Astrocyte of the spinal cord (primary cell): ENCODE measurements around the gene ERC1.

Source experiments
- DNase-seq: peaks from one replicate; pipeline ENCODE4 v3.0.0; 2011; ENCODE audit warnings: low read depth, low spot score
- H3K4me3 ChIP-seq: 2 replicates; pipeline ENCODE4 v1.5.1; 2011; ENCODE audit warnings: low read depth, mild to moderate bottlenecking, low read length, moderate library complexity
- CTCF ChIP-seq: IDR thresholded peaks from 2 replicates; pipeline ENCODE4 v1.5.1; 2012; ENCODE audit warnings: low read depth, mild to moderate bottlenecking, low read length, inconsistent platforms
- in situ Hi-C: cut with HindIII; loops from 2 replicates; pipeline ENCODE4 v1.10.0; 2017; ENCODE audit warnings: low sequenced_read_pairs

The ERC1 gene

GRCh38 chr12:990661-991349, at the start of gene ERC1:
TSS of gene ERC1 (plus strand) at chr12:991223. CDS start at chr12:1027904, 36,681 bp downstream.
- in situ Hi-C loops, result no loop called here
- peak within 1 kb of the TSS; percentile 75 for H3K4me3 ChIP-seq
- no peak for TF ChIP-seq CTCF
- DNase-seq, result peak; percentile 89

- TF ChIP-seq CTCF, result no peak
- in situ Hi-C loops, result no loop called here
- no peak for DNase-seq
- no peak overlapping the region for H3K4me3 ChIP-seq
Observed at GRCh38 chr12:943051-943450, 48.0 kb upstream of the ERC1 start.

GRCh38 chr12:944211-944610, 46.8 kb upstream of the ERC1 start:
- in situ Hi-C loops, result no loop called here
- TF ChIP-seq CTCF, result no peak
- H3K4me3 ChIP-seq, result no peak overlapping the region
- DNase-seq, result no peak

- no peak overlapping the region for H3K4me3 ChIP-seq
- in situ Hi-C loops, result no loop called here
- no peak for DNase-seq
- TF ChIP-seq CTCF, result no peak
Observed at GRCh38 chr12:946212-946611, 44.8 kb upstream of the ERC1 start.

GRCh38 chr12:946631-947030, 44.4 kb upstream of the ERC1 start:
- H3K4me3 ChIP-seq, result no peak overlapping the region
- in situ Hi-C loops, result no loop called here
- DNase-seq, result no peak
- TF ChIP-seq CTCF, result no peak

GRCh38 chr12:948238-948637, 42.8 kb upstream of the ERC1 start:
- TF ChIP-seq CTCF, result no peak
- in situ Hi-C loops, result no loop called here
- no peak for DNase-seq
- peak overlapping the region; percentile 78 for H3K4me3 ChIP-seq
